DND-41 (cell line): Measurements from ENCODE around the gene MMP24.

Experiments
- CTCF ChIP-seq: IDR thresholded peaks from 2 replicates; pipeline ENCODE4 v1.5.1; 2012; ENCODE audit warnings: borderline replicate concordance, low read length, moderate library complexity, mild to moderate bottlenecking; ENCODE audit not compliant: poor library complexity, severe bottlenecking; ENCODE audit errors: extremely low read depth
- EZH2 ChIP-seq: IDR thresholded peaks from 3 replicates; pipeline ENCODE4 v1.6.1; 2012; ENCODE audit warnings: borderline replicate concordance, low read depth, mild to moderate bottlenecking, moderate library complexity, low read length, inconsistent platforms; ENCODE audit not compliant: severe bottlenecking

GRCh38 chr20:35240811-35241293, 14.4 kb downstream of the MMP24 start:
- no peak for TF ChIP-seq EZH2
- no peak for TF ChIP-seq CTCF
